Uterus (tissue), 2 donors: Measurements from ENCODE around the gene ASF1A.

Source experiments
- POLR2A ChIP-seq, 2 donors: fragments of 450-650 bp; IDR thresholded peaks; one replicate each; pipeline ENCODE4 v1.6.1; 2016; ENCODE audit warnings: antibody characterized with exemption in 2 of 2, mild to moderate bottlenecking in 1 of 2, moderate library complexity in 1 of 2
- TF ChIP-seq, protein P1 (sequence below), 4 experiments: fragments of 200-600 bp in 2 of 4; fragments of 450-650 bp in 2 of 4; sonication (generic) in 2 of 4; IDR thresholded peaks; one replicate each; pipeline ENCODE4 v1.5.1; 2016 to 2019; ENCODE audit warnings: antibody characterized with exemption in 4 of 4, mild to moderate bottlenecking in 2 of 4, moderate library complexity in 1 of 4

DNA sequence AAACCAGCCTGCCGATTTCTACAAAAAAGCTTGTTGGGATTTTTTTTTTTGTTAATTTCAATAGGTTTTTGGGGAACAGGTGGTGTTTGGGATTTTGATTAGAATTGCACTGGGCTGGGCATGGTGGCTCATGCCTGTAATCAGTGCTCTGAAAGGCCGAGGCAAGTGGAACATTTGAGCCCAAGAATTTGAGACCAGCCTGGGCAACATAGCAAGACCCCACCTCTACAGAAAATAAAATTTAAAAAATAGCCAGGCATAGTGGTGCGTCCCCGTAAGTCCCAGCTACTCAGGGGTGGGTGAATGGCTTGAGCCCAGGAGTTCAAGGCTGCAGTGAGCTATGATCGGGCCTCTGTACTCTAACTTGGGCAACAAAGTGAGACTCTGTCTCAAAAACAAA lies 40.5 kb upstream of the ASF1A start:
- TF ChIP-seq POLR2A (IDR thresholded peaks at IDR 0.05): no peak
- TF ChIP-seq, protein P1, sequence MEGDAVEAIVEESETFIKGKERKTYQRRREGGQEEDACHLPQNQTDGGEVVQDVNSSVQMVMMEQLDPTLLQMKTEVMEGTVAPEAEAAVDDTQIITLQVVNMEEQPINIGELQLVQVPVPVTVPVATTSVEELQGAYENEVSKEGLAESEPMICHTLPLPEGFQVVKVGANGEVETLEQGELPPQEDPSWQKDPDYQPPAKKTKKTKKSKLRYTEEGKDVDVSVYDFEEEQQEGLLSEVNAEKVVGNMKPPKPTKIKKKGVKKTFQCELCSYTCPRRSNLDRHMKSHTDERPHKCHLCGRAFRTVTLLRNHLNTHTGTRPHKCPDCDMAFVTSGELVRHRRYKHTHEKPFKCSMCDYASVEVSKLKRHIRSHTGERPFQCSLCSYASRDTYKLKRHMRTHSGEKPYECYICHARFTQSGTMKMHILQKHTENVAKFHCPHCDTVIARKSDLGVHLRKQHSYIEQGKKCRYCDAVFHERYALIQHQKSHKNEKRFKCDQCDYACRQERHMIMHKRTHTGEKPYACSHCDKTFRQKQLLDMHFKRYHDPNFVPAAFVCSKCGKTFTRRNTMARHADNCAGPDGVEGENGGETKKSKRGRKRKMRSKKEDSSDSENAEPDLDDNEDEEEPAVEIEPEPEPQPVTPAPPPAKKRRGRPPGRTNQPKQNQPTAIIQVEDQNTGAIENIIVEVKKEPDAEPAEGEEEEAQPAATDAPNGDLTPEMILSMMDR (IDR thresholded peaks at IDR 0.05): no peak
